HUES6 (cell line): ENCODE measurements around the gene BEND7.

Experiments
- H3K27ac ChIP-seq: 2 replicates; pipeline ENCODE4 v1.7.0; 2013; ENCODE audit warnings: low read depth, mild to moderate bottlenecking, low read length, inconsistent platforms
- H3K27me3 ChIP-seq: 2 replicates; pipeline ENCODE4 v1.6.1; 2013; ENCODE audit warnings: low read length; ENCODE audit not compliant: control insufficient read depth, insufficient read depth
- H3K36me3 ChIP-seq: 2 replicates; pipeline ENCODE4 v1.6.1; 2013; ENCODE audit warnings: low read length; ENCODE audit not compliant: control insufficient read depth, insufficient read depth
- H3K4me1 ChIP-seq: 2 replicates; pipeline ENCODE4 v1.6.1; 2013; ENCODE audit warnings: low read length; ENCODE audit not compliant: control insufficient read depth, insufficient read depth
- H3K4me3 ChIP-seq: 2 replicates; pipeline ENCODE4 v1.5.1; 2013; ENCODE audit warnings: low read depth, low read length
- H3K9ac ChIP-seq: one replicate; pipeline ENCODE4 v1.6.1; 2013; ENCODE audit warnings: mild to moderate bottlenecking, low read length
- H3K9me3 ChIP-seq: 2 replicates; pipeline ENCODE4 v1.6.1; 2013; ENCODE audit warnings: low read depth, low read length; ENCODE audit not compliant: control insufficient read depth, insufficient read depth

BEND7 gene

GRCh38 chr10:13499150-13499549 lies 29.7 kb downstream of the BEND7 start:
- H3K4me1 ChIP-seq, result no peaks in the 10 kb centered on the region
- H3K27ac ChIP-seq, result no peak overlapping the region
- H3K4me3 ChIP-seq, result no peak overlapping the region
- no peaks in the 10 kb centered on the region for H3K27me3 ChIP-seq
- no peaks in the 10 kb centered on the region; the same call in 1 of the 2 replicates for H3K36me3 ChIP-seq
- no peaks in the 10 kb centered on the region for H3K9me3 ChIP-seq
- no peak overlapping the region for H3K9ac ChIP-seq

GRCh38 chr10:13496931-13497330 lies 31.9 kb downstream of the BEND7 start:
- no peaks in the 10 kb centered on the region for H3K4me1 ChIP-seq
- H3K36me3 ChIP-seq, result no peaks in the 10 kb centered on the region; the same call in 1 of the 2 replicates
- H3K9ac ChIP-seq, result no peak overlapping the region

DNA sequence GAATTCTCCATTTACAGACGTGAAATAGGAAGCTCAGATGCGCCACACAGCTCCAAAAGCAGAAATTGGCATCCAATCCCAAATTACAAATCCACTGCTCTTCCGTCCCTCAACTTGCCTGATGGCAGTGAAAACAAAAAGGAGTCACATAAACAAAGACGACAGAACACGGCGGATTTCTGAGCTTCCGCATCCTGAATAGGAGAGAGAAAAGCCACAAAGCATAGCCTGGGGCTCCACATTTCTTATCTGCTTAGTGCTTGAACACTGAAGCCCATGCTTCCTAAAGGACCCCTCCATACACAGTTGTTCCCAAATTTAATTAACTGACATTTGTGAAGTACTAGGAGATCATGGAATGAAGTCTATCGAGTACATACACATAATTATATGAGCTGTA lies 32.6 kb downstream of the BEND7 start:
- no peaks in the 10 kb centered on the region for H3K27me3 ChIP-seq
- H3K4me3 ChIP-seq, result no peak overlapping the region
- H3K27ac ChIP-seq, result no peak overlapping the region
- no peak overlapping the region for H3K9ac ChIP-seq
- no peaks in the 10 kb centered on the region for H3K9me3 ChIP-seq
- H3K36me3 ChIP-seq, result no peaks in the 10 kb centered on the region; the same call in 1 of the 2 replicates
- H3K4me1 ChIP-seq, result no peaks in the 10 kb centered on the region

More at GRCh38 chr10:13496931-13497330, 31.9 kb downstream of the BEND7 start:
- Histone ChIP-seq H3K27me3 (no peaks in the 10 kb centered on the region), H3K4me3 (no peak overlapping the region), H3K9me3 (no peaks in the 10 kb centered on the region), H3K27ac (no peak overlapping the region)

DNA sequence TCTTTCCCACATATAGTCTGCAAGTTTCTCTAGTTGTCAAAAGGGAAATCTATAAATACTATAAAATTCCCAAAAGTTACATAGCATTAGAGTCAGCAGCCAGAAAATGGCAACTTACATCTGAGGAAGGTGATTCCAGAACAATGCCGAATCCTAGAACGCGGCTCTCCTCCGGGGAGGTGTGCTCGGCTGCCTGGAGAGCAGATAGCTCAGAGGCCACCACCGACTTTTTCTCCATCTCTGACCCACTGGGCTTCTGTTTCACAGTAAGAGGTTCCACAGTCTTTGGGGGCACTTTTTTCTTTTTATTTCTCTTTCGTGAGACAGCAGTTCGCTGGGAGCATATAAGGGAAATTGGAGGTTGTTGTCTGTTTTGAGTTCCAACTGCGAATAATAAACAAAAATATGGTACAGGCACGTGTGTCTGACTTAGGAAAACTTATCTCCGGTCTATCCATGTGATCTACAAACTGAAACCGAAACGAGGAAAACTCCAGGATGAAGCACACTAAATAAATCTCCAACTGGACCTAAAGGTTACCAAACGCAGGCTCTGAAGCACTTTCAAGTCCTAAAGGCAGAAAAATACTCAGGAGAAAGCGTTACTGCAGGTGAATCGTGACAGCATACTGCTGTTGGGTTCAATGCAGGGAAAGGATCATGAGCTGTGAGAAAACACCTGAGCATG lies 36.2 kb downstream of the BEND7 start:
- Histone ChIP-seq H3K9me3 (no peaks in the 10 kb centered on the region), H3K36me3 (no peaks in the 10 kb centered on the region; the same call in 1 of the 2 replicates), H3K27me3 (no peaks in the 10 kb centered on the region), H3K4me3 (no peak overlapping the region), H3K4me1 (peaks cover 5% of the 10 kb centered on the region; the same call in 1 of the 2 replicates), H3K9ac (no peak overlapping the region), H3K27ac (no peak overlapping the region)

- H3K9ac ChIP-seq, result no peak overlapping the region
- no peaks in the 10 kb centered on the region for H3K9me3 ChIP-seq
- H3K4me1 ChIP-seq, result peaks cover 5% of the 10 kb centered on the region; the same call in 1 of the 2 replicates
- H3K4me3 ChIP-seq, result no peak overlapping the region
- H3K27me3 ChIP-seq, result no peaks in the 10 kb centered on the region
- H3K27ac ChIP-seq, result no peak overlapping the region
- H3K36me3 ChIP-seq, result no peaks in the 10 kb centered on the region; the same call in 1 of the 2 replicates
These were observed 37.0 kb downstream of the BEND7 start for GRCh38 chr10:13491747-13492360.

DNA sequence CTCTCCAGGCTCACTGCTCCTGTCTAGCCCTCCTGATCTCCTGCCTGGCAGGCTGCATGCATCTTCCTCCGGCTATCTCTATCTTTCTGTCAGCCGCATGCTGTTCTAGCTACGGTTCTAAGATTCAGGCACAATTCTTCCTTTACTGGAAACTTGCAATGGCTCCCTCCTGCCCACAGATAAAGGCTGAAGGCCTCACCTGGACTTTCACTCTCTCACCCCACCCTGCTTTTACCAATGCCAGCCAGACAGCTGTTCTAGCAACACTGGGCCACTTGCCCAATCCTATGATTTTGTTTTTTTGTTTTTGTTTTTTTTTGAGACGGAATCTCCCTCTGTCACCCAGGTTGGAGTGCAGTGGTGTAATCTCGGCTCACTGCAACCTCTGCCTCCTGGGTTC lies 38.3 kb downstream of the BEND7 start:
- H3K36me3 ChIP-seq, result no peaks in the 10 kb centered on the region
- H3K4me1 ChIP-seq, result peaks cover 5% of the 10 kb centered on the region; the same call in 1 of the 2 replicates
- no peak overlapping the region for H3K27ac ChIP-seq
- no peaks in the 10 kb centered on the region for H3K9me3 ChIP-seq
- H3K4me3 ChIP-seq, result no peak overlapping the region
- H3K27me3 ChIP-seq, result no peaks in the 10 kb centered on the region
- no peak overlapping the region for H3K9ac ChIP-seq

DNA sequence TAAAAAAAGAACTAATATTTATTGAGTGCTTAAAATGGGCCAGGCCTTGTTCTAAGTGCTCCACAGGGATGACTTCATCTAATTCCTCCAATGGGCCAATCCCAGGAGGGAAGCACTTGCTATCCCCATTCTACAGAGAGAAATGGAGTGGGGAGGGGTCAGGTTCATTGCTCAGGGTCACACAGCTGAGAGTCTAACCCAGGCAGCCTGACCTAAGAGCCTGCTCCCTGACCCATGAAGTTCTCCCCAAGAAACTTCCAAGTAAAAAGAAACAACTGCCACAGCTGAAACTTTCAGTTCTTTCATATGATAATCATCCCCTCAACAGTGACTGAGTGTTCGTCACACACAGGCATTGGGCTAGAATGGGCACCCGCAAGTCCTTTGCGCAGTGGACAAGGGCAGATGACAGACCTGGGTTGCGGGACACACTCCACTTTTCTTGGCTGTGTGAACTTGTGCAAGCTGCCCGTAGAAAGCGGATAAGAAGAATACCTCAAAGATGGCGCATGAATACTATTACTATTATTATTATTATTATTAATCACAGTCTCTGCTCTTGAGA lies 39.7 kb downstream of the BEND7 start:
- no peaks in the 10 kb centered on the region for H3K9me3 ChIP-seq
- peaks cover 5% of the 10 kb centered on the region; the same call in 1 of the 2 replicates for H3K4me1 ChIP-seq
- no peak overlapping the region for H3K27ac ChIP-seq
- H3K4me3 ChIP-seq, result no peak overlapping the region
- no peak overlapping the region for H3K9ac ChIP-seq
- no peaks in the 10 kb centered on the region for H3K36me3 ChIP-seq
- H3K27me3 ChIP-seq, result no peaks in the 10 kb centered on the region

DNA sequence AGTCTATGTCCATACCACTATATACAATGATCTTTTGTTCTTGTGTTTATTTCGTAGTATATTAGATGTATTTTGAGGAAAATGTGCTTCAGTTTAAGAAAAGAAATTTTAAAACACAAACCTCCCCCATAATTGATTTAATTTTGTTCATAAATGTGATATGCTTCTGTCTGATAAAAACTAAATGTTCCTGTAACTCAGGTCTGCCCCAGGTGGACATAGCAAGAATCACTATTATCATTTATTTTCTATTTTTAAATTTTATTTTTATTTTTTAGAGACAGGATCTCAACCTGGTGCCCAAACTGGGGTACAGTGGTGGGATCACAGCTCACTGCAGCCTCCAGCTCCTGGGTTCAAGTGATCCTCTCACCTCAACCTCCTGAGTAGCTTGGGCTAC lies 43.2 kb downstream of the BEND7 start:
- H3K4me3 ChIP-seq, result no peak overlapping the region
- no peak overlapping the region for H3K27ac ChIP-seq
- H3K9me3 ChIP-seq, result no peaks in the 10 kb centered on the region
- H3K9ac ChIP-seq, result no peak overlapping the region
- no peaks in the 10 kb centered on the region for H3K27me3 ChIP-seq
- H3K4me1 ChIP-seq, result peaks cover 5% of the 10 kb centered on the region; the same call in 1 of the 2 replicates
- no peaks in the 10 kb centered on the region for H3K36me3 ChIP-seq

DNA sequence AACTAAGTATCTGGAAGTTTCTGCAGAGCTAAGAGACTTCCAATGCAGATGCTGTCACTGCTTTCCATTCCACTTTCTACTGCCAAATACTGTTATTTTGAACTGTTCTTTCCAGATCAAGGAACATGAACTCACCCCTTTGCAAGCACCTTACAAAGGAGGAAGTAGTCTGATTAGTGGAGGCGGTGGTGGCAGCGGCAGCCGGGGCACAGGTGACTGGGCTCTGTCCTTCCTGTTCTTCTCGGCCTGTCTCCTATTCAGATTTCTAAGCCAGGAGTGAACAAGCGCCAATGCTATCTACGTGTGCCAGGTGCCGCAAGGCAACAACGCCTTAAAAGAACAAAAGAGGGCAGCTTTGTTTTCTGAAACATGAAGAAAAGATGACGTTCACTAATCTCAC lies 44.9 kb downstream of the BEND7 start:
- Histone ChIP-seq H3K4me1 (peaks cover under 1% of the 10 kb centered on the region; the same call in 1 of the 2 replicates), H3K9ac (no peak overlapping the region), H3K27ac (no peak overlapping the region), H3K9me3 (no peaks in the 10 kb centered on the region), H3K4me3 (no peak overlapping the region), H3K27me3 (no peaks in the 10 kb centered on the region), H3K36me3 (no peaks in the 10 kb centered on the region)

GRCh38 chr10:13483073-13483472 lies 45.7 kb downstream of the BEND7 start:
- Histone ChIP-seq H3K36me3 (no peaks in the 10 kb centered on the region), H3K4me1 (no peaks in the 10 kb centered on the region), H3K9ac (no peak overlapping the region), H3K4me3 (no peak overlapping the region), H3K27ac (no peak overlapping the region), H3K27me3 (no peaks in the 10 kb centered on the region), H3K9me3 (no peaks in the 10 kb centered on the region)

GRCh38 chr10:13481690-13482089 lies 47.1 kb downstream of the BEND7 start:
- Histone ChIP-seq H3K36me3 (no peaks in the 10 kb centered on the region), H3K4me3 (no peak overlapping the region), H3K9me3 (no peaks in the 10 kb centered on the region), H3K27ac (no peak overlapping the region), H3K27me3 (no peaks in the 10 kb centered on the region), H3K9ac (no peak overlapping the region), H3K4me1 (no peaks in the 10 kb centered on the region)
